Liver (tissue), 9 donors: ENCODE data around the gene GPR156. TPM values are rescaled to one million over a fixed set of nuclear protein-coding genes. Genes with fewer than 3 reads are reported as not detected.

Source experiments
- DNase-seq: peaks from one replicate; pipeline ENCODE4 v3.0.0-alpha.2; 2017; ENCODE audit warnings: low spot score
- H3K27ac ChIP-seq, 2 donors: one replicate each; pipeline ENCODE4 v1.7.0; 2013; ENCODE audit warnings: inconsistent platforms in 2 of 2, low read length in 2 of 2, control low read depth in 1 of 2, low read depth in 1 of 2, mild to moderate bottlenecking in 1 of 2
- H3K27me3 ChIP-seq, 4 donors: one replicate each; pipeline versions ENCODE4 v1.6.1 to v1.7.0; 2013; ENCODE audit warnings: low read length in 3 of 4, inconsistent platforms in 1 of 4, mild to moderate bottlenecking in 1 of 4, moderate library complexity in 1 of 4; ENCODE audit not compliant: control insufficient read depth in 4 of 4, insufficient read depth in 4 of 4
- H3K36me3 ChIP-seq, 4 donors: one replicate each; pipeline versions ENCODE4 v1.6.1 to v1.7.0; 2013; ENCODE audit warnings: low read length in 3 of 4, mild to moderate bottlenecking in 3 of 4, low read depth in 1 of 4, moderate library complexity in 1 of 4; ENCODE audit not compliant: control insufficient read depth in 4 of 4, insufficient read depth in 3 of 4
- H3K4me1 ChIP-seq, 4 donors: one replicate each; pipeline versions ENCODE4 v1.6.1 to v1.7.0; 2013; ENCODE audit warnings: low read length in 3 of 4, mild to moderate bottlenecking in 3 of 4, moderate library complexity in 1 of 4; ENCODE audit not compliant: control insufficient read depth in 4 of 4, insufficient read depth in 4 of 4
- H3K4me3 ChIP-seq, 3 donors: one replicate each; pipeline versions ENCODE4 v1.6.1 to v1.7.0; 2013; ENCODE audit warnings: low read length in 3 of 3, control low read depth in 1 of 3, low read depth in 1 of 3, mild to moderate bottlenecking in 1 of 3
- H3K9ac ChIP-seq, 2 donors: one replicate each; pipeline ENCODE4 v1.7.0; 2013; ENCODE audit warnings: low read length in 2 of 2, mild to moderate bottlenecking in 2 of 2, moderate library complexity in 2 of 2, control low read depth in 1 of 2, low read depth in 1 of 2
- H3K9me3 ChIP-seq, 4 donors: one replicate each; pipeline versions ENCODE4 v1.6.1 to v1.7.0; 2013; ENCODE audit warnings: low read length in 3 of 4; ENCODE audit not compliant: control insufficient read depth in 4 of 4
- EGR1 ChIP-seq, 2 donors: IDR thresholded peaks; 2 replicates each; pipeline ENCODE4 v1.6.1; 2016 to 2018; ENCODE audit warnings: antibody characterized with exemption in 2 of 2, low read depth in 2 of 2
- FOXA1 ChIP-seq: IDR thresholded peaks from 2 replicates; pipeline ENCODE4 v1.6.1; 2016; ENCODE audit warnings: antibody characterized with exemption
- FOXA2 ChIP-seq: IDR thresholded peaks from 2 replicates; pipeline ENCODE4 v1.6.1; 2016; ENCODE audit warnings: antibody characterized with exemption
- GABPA ChIP-seq, 2 donors: IDR thresholded peaks in 1 of 2; conservative IDR thresholded peaks in 1 of 2; 2 replicates each; pipeline ENCODE4 v1.6.1; 2016; ENCODE audit warnings: antibody characterized with exemption in 2 of 2, mild to moderate bottlenecking in 1 of 2, moderate library complexity in 1 of 2
- HNF4A ChIP-seq, 2 donors: conservative IDR thresholded peaks; 2 replicates each; pipeline ENCODE4 v1.6.1; 2016; ENCODE audit warnings: antibody characterized with exemption in 2 of 2, mild to moderate bottlenecking in 2 of 2
- HNF4G ChIP-seq: IDR thresholded peaks from 2 replicates; pipeline ENCODE4 v1.6.1; 2016; ENCODE audit warnings: antibody characterized with exemption
- JUND ChIP-seq, 2 donors: IDR thresholded peaks; 2 replicates each; pipeline ENCODE4 v1.6.1; 2016; ENCODE audit warnings: antibody characterized with exemption in 2 of 2
- MAX ChIP-seq: IDR thresholded peaks from 2 replicates; pipeline ENCODE4 v1.6.1; 2016; ENCODE audit warnings: antibody characterized with exemption
- NR2F2 ChIP-seq: IDR thresholded peaks from 2 replicates; pipeline ENCODE4 v1.6.1; 2016; ENCODE audit warnings: antibody characterized with exemption
- RAD21 ChIP-seq, 2 donors: IDR thresholded peaks; 2 replicates each; pipeline ENCODE4 v1.6.1; 2016; ENCODE audit warnings: antibody characterized with exemption in 2 of 2, mild to moderate bottlenecking in 2 of 2
- RXRA ChIP-seq, 2 donors: IDR thresholded peaks; 2 replicates each; pipeline ENCODE4 v1.6.1; 2017 to 2018; ENCODE audit warnings: antibody characterized with exemption in 2 of 2, mild to moderate bottlenecking in 1 of 2
- SP1 ChIP-seq: IDR thresholded peaks from 2 replicates; pipeline ENCODE4 v1.6.1; 2018; ENCODE audit warnings: antibody characterized with exemption, mild to moderate bottlenecking
- TAF1 ChIP-seq: conservative IDR thresholded peaks from 2 replicates; pipeline ENCODE4 v1.6.1; 2016; ENCODE audit warnings: antibody characterized with exemption, mild to moderate bottlenecking
- YY1 ChIP-seq: IDR thresholded peaks from 2 replicates; pipeline ENCODE4 v1.6.1; 2016; ENCODE audit warnings: antibody characterized with exemption, mild to moderate bottlenecking
- ZBTB33 ChIP-seq: IDR thresholded peaks from 2 replicates; pipeline ENCODE4 v1.6.1; 2016; ENCODE audit warnings: antibody characterized with exemption
- WGBS: extraction: QIAGEN DNeasy Blood & Tissue Kit; methylation state at CpG from one replicate; pipeline ENCODE4 v1.1.7; 2013; 5-methylcytosine and 5-hydroxymethylcytosine counted together
- polyA plus RNA-seq, 2 donors: library from polyadenylated mRNA; stranded (reverse) in 1 of 2; unstranded in 1 of 2; fragments of 200-250 nt in 1 of 2; fragments of >200 nt in 1 of 2; fragmentation: Nextera tagmentation in 1 of 2; extraction: Ambion mirVana in 1 of 2; gene quantifications; one replicate each; pipeline versions ENCODE4 v1.2.1 to v1.2.3, GENCODE V29; 2013 to 2015
- total RNA-seq, 2 donors: library from RNA; depleted of rRNA; stranded (reverse); fragments of >200 nt; gene quantifications; one replicate each; pipeline ENCODE4 v1.2.3, GENCODE V29; 2014
- TF ChIP-seq, protein P1 (sequence below): fragments of 150-350 bp; IDR thresholded peaks from 2 replicates; pipeline ENCODE4 v1.5.1; 2017; ENCODE audit warnings: improper control_type of control experiment, low read depth, low read length; ENCODE audit not compliant: missing input control
- TF ChIP-seq, protein P2 (sequence below): IDR thresholded peaks from 2 replicates; pipeline ENCODE4 v1.6.1; 2016; ENCODE audit warnings: antibody characterized with exemption, mild to moderate bottlenecking
- TF ChIP-seq, protein P3 (sequence below): IDR thresholded peaks from 2 replicates; pipeline ENCODE4 v1.6.1; 2016; ENCODE audit warnings: antibody characterized with exemption
- donor health status: healthy.
- donor health status: healthy.
- donor health status: healthy.
- donor health status: healthy.
- donor health status: healthy.

The GPR156 gene
- total and polyA plus RNA-seq, 4 donors: 0.02 to 0.17 (median 0.09) TPM; not detected in 1

DNA sequence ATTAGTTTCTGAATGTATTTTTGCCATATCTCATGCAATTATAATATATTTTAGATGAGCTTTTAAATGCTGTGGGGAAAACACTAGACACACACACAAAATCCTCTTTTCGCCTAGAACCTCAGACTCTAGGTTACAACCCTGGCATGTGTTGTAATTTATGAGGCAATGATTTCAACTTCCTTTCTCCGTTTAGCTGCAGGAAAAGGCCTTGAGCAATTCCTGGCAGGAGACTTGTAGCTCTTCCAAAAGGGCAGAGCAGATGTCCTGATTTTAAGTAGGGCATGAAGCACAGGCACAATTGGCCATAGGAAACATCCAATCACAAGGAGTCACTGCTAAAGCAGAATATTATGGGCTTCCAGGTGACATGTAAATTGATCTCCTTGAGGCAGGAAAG lies 82.0 kb downstream of the GPR156 start:
- no peak for DNase-seq
- Histone ChIP-seq H3K4me1 (peaks cover 11 to 23% (median 14%) of the 10 kb centered on the region in 4 donors), H3K4me3 (no peak overlapping the region), H3K9ac (no peak overlapping the region), H3K36me3 (no peaks in the 10 kb centered on the region), H3K27me3 (no peaks in the 10 kb centered on the region), H3K9me3 (no peaks in the 10 kb centered on the region), H3K27ac (peak overlapping the region in 1 of 2 donors; percentile 18)
- 7% methylated on average over 2 of the region's 2 CpGs for WGBS
- TF ChIP-seq, protein P1, sequence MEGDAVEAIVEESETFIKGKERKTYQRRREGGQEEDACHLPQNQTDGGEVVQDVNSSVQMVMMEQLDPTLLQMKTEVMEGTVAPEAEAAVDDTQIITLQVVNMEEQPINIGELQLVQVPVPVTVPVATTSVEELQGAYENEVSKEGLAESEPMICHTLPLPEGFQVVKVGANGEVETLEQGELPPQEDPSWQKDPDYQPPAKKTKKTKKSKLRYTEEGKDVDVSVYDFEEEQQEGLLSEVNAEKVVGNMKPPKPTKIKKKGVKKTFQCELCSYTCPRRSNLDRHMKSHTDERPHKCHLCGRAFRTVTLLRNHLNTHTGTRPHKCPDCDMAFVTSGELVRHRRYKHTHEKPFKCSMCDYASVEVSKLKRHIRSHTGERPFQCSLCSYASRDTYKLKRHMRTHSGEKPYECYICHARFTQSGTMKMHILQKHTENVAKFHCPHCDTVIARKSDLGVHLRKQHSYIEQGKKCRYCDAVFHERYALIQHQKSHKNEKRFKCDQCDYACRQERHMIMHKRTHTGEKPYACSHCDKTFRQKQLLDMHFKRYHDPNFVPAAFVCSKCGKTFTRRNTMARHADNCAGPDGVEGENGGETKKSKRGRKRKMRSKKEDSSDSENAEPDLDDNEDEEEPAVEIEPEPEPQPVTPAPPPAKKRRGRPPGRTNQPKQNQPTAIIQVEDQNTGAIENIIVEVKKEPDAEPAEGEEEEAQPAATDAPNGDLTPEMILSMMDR: no peak
- TF ChIP-seq SP1: peak; percentile 92
- peak; percentile 86 to 89 for TF ChIP-seq RXRA (IDR thresholded peaks at IDR 0.05)
- peak; percentile 53 for TF ChIP-seq ZBTB33
- TF ChIP-seq FOXA1: no peak
- peak in 1 of 2 donors; percentile 80 for TF ChIP-seq GABPA (IDR thresholded peaks at IDR 0.05 in 1 of 2, conservative IDR thresholded peaks at IDR 0.05 in 1 of 2)
- peak; percentile 52 to 70 for TF ChIP-seq EGR1 (IDR thresholded peaks at IDR 0.05; ENCODE audit: low read depth in 2 of 2)
- TF ChIP-seq YY1: peak; percentile 73
- peak; percentile 86 to 88 for TF ChIP-seq HNF4A (conservative IDR thresholded peaks at IDR 0.05)
- peak; percentile 80 to 85 for TF ChIP-seq JUND (IDR thresholded peaks at IDR 0.05)
- TF ChIP-seq FOXA2: peak; percentile 22
- TF ChIP-seq TAF1: no peak
- TF ChIP-seq HNF4G: peak; percentile 63
- TF ChIP-seq, protein P2, sequence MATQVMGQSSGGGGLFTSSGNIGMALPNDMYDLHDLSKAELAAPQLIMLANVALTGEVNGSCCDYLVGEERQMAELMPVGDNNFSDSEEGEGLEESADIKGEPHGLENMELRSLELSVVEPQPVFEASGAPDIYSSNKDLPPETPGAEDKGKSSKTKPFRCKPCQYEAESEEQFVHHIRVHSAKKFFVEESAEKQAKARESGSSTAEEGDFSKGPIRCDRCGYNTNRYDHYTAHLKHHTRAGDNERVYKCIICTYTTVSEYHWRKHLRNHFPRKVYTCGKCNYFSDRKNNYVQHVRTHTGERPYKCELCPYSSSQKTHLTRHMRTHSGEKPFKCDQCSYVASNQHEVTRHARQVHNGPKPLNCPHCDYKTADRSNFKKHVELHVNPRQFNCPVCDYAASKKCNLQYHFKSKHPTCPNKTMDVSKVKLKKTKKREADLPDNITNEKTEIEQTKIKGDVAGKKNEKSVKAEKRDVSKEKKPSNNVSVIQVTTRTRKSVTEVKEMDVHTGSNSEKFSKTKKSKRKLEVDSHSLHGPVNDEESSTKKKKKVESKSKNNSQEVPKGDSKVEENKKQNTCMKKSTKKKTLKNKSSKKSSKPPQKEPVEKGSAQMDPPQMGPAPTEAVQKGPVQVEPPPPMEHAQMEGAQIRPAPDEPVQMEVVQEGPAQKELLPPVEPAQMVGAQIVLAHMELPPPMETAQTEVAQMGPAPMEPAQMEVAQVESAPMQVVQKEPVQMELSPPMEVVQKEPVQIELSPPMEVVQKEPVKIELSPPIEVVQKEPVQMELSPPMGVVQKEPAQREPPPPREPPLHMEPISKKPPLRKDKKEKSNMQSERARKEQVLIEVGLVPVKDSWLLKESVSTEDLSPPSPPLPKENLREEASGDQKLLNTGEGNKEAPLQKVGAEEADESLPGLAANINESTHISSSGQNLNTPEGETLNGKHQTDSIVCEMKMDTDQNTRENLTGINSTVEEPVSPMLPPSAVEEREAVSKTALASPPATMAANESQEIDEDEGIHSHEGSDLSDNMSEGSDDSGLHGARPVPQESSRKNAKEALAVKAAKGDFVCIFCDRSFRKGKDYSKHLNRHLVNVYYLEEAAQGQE: peak; percentile 57
- TF ChIP-seq, protein P3, sequence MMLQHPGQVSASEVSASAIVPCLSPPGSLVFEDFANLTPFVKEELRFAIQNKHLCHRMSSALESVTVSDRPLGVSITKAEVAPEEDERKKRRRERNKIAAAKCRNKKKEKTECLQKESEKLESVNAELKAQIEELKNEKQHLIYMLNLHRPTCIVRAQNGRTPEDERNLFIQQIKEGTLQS: peak; percentile 79
- peak; percentile 73 for TF ChIP-seq NR2F2
- peak; percentile 57 to 66 for TF ChIP-seq RAD21 (IDR thresholded peaks at IDR 0.05)
- TF ChIP-seq MAX: peak; percentile 97
